Activated CD8-positive, alpha-beta memory T cell treated with anti-CD3 and anti-CD28 coated beads for 1 hour (primary cell): Measurements from ENCODE around the gene KCNA10.

Experiments used
- DNase-seq, 2 donors: peaks; one replicate each; pipeline ENCODE4 v3.0.0-alpha.2; 2020; ENCODE audit warnings: low read depth in 1 of 2; ENCODE audit errors: extremely low read depth in 1 of 2

KCNA10 gene

GRCh38 chr1:110519125-110519810 is at the start of gene KCNA10:
TSS of gene KCNA10 (minus strand) at chr1:110519175. CDS start at chr1:110518787, 388 bp downstream.
- no peak for DNase-seq

GRCh38 chr1:110566836-110567235 is 47.9 kb upstream of the KCNA10 start:
- DNase-seq, result no peak

- no peak for DNase-seq
Observed at GRCh38 chr1:110565565-110565964, 46.6 kb upstream of the KCNA10 start.

- DNase-seq, result no peak
Observed at GRCh38 chr1:110563089-110563488, 44.1 kb upstream of the KCNA10 start.

GRCh38 chr1:110561596-110561995 is 42.6 kb upstream of the KCNA10 start:
- DNase-seq, result no peak

GRCh38 chr1:110559157-110559556 is 40.2 kb upstream of the KCNA10 start:
- no peak for DNase-seq

- DNase-seq, result no peak
Observed at GRCh38 chr1:110557481-110557880, 38.5 kb upstream of the KCNA10 start.

GRCh38 chr1:110556471-110556807 is 37.5 kb upstream of the KCNA10 start:
- DNase-seq, result no peak

- no peak for DNase-seq
Observed at GRCh38 chr1:110555807-110556470, 37.0 kb upstream of the KCNA10 start.

GRCh38 chr1:110554871-110555801 is 36.2 kb upstream of the KCNA10 start:
- peak; percentile 13 to 36 for DNase-seq

- DNase-seq, result no peak
Observed at GRCh38 chr1:110551278-110551809, 32.4 kb upstream of the KCNA10 start.

- no peak for DNase-seq
Observed at GRCh38 chr1:110549831-110550230, 30.9 kb upstream of the KCNA10 start.

- no peak for DNase-seq
Observed at GRCh38 chr1:110548381-110548780, 29.4 kb upstream of the KCNA10 start.

GRCh38 chr1:110547017-110547416 is 28.0 kb upstream of the KCNA10 start:
- no peak for DNase-seq

- no peak for DNase-seq
Observed at GRCh38 chr1:110545492-110545891, 26.5 kb upstream of the KCNA10 start.

GRCh38 chr1:110544753-110545152 is 25.8 kb upstream of the KCNA10 start:
- DNase-seq, result no peak

GRCh38 chr1:110542725-110543124 is 23.8 kb upstream of the KCNA10 start:
- DNase-seq, result no peak

GRCh38 chr1:110541906-110542395 is 23.0 kb upstream of the KCNA10 start:
- no peak for DNase-seq

- DNase-seq, result no peak
Observed at GRCh38 chr1:110540891-110541685, 22.1 kb upstream of the KCNA10 start.

GRCh38 chr1:110538921-110539320 is 19.9 kb upstream of the KCNA10 start:
- no peak for DNase-seq
